ENCODE data around the gene MYH3.

MYH3 gene

DNA sequence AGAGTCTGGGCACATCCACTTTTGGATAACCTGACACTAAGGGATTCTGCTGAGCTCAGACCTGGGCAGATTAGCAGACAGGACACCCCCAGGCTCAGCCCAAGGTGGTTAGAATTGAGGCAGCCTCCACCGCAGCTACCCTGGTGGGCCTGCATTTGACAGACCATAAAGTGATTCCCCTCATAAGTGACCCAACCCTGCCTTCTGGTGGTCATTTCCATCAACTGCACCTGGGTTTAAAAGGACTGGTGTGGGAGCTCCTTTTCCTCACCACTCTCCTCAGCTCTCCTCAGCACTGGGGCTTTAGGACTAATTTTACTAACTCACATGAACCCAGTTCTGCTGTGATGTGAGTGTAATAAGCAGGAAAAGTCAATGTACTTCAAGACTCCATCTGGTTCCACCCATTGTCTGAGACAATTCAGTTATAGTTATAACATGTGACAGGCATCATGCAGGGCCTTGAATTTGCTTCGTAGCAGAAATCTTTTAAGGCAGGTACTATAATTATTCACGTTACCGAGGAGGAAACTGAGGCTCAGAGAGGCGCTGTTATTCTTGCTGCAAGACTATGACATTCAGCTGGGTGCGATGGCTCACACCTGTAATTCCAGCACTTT, 42.5 kb downstream of the MYH3 start:
- DNase-seq, result peak in 28 of 56 donors; percentile 1 to 50 (median 10)

DNA sequence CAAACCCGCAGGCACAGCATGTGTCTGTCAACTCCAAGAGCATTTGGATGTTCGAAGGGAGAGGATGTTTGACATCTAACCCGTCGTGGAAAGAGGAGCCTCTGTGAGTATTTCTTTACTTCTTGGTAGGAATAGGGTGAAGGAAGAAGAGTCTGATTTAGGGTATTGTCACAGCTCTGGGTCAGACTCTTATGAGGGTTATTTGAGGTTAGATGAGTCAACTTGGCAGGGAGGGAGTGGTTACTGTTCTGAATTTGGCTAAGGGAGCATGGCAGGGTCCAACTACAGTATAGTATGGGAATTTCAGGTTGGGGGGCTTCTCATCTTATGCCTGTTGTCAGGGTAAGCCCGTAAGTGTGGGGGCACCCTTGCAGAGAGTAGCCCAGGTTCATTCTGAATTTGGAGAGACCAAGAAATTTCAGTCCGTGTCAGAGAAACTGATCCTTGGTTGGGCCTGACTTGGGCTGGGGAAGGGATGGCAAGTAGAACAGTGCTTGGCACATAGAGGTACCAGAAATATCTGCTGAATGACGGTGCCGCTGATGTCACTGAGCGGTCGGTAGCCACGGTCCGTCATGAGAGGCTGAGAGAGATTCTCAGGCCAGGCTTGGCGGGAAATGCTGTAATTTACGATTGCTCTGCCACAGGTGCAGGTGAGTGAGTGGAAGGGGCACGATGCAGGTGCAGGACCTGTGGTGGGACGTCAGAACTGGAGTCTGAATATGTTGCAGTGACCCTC, 43.2 kb downstream of the MYH3 start:
- no peak for DNase-seq

DNA sequence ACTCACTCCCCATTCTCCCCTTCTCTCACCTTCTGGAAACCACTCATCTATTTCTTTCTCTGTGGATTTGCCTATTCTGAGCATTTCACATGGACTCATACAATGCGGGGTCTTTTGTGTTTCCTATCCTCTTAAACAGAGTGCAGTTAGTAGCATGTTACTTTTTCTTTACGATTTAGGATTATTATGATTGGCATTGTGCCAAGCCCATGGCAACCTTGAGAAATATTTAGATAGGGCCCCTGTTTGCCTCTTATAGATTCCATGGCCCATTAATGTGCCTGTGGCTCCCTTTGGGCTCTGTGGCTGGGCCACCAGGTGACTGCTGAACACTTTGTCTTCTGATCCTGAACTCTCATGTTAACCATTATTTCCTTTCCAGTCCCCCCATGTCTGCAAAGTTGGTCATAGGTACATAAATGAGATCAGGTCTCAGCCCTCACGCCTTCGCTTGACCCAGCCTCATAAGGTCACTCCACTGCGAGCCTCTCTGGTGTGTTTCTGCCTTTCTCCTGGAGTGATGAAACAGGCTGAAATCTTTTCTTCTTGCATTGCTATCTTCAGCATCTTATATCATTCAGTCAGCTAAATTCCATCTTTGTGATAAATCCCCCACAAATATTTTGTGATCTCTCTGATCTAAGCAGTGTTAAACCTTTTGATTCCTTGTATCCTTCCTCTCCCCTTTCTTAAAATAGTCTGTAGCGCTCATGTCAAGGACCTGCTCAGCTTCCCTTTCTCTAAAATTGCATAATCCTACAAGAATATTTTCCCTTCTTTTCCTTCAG, 44.0 kb downstream of the MYH3 start:
- DNase-seq, result no peak

DNA sequence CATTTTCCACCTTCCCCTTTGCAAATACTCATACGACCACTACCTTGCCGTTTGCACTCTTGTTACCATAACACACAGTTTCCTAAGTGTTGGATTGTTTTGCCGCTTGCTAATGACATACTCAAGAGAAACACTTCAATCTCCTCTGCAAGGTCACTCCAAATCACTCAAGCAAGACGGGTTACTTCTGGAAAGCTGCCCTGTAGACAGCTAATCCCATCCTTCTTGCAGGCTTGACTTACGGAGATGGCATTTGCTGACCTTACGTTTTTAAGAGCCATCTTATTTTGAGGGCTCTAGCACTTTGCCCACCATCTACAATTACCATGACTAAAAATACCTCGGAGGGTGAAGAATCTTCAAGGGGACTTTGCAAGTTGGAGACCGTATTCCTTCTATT, 46.2 kb downstream of the MYH3 start:
- DNase-seq, result no peak

DNA sequence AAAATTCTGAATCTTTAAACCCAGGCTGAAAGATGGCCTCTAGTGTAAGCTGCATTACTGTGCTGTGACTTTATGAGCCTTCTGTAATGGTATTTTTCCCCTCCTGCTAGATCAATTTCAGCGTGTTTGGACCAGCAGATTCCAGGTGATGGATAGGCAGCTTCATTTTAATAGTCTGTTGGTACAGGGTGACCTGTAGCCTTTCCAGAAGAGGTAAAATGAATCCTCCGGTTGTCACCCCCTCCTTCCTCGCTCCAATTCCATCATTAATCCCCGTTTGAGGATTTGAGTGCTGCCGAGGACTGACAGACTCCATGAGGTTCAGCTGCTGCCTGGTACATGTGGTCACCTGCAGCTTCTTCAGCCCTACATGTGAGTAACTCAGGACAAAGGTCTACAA, 48.9 kb downstream of the MYH3 start:
- no peak for DNase-seq

DNA sequence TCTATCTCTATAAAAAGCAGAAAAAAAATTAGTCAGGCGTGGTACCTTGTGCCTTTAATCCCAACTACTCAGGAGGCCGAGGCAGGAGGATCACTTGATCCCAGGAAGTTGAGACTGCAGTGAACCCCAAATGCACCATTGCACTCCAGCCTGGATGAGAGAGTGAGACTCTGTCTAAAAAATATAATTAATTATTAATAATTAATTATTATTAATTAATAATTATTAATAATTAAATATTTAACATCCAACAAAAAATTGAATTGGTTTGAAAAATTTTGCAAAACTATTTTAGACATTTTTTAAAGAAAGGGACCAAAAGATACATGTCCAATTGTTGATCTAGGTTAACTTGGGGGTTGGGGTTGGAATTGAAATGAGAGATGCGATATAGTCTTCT, 51.0 kb downstream of the MYH3 start:
- DNase-seq, result no peak

DNA sequence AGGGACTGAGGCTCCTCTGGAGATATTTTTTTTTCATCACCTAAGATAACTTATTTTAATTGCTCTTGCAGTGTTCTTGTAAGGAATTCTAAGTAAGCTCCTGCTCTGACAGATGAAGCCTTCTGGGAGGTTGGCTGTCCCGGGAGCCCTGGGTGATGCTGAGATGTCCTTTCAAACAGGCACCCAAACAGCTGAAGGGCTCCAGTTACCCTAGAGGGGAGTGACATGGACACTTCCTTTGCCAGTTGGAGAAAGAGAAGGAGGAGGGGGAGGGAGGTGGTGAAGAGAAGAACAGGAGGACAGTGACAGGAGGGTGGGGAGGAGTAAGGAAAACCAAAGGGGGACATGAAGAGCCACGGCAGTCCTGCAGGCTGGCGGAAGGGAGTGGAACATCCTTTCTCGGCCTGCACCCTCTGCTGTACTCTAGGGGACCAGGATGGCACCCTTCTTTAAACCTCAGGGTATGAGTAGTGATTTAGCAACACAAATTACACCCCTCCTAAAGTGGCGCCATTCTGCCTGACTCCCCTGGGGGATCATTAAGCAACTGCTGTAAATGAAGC, 51.8 kb downstream of the MYH3 start:
- DNase-seq, result no peak

DNA sequence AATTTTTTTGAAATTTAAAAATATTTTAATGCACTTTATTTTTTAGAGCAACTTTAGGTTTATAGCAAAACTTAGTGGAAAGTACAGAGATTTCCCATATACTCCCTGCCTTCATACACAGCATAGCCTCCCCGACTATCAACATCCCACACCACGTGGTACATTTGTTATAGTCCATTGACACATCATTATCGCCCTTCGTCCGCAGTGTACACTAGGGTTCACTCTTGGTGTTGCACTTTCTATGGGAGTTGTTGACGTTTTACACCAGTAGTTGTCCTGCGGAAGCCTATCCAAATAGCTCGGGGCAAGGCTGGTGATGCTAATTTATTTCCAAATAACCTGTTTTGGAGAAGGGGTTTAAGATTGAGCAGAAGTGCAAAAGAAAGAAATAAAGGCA, 52.6 kb downstream of the MYH3 start:
- DNase-seq, result no peak

DNA sequence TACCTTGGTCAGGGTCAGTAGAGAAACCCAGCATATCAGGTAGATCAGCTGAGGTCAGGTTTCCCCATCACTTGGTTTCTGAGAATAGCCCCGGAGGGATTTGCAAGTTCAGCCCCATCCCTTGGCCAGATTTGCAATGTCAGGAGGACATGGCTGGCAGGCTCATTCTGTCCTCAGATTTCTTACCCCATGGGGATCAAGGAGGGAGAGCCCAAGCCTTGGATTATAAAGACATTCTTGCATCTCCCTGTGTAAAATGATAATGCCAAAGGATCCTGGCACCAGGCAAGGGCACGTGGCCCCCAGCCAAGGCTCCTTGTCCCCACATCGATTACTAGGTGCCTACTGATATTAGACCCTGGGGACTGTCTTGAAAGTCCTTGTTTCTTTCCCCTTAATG, 53.2 kb downstream of the MYH3 start:
- DNase-seq, result no peak

DNA sequence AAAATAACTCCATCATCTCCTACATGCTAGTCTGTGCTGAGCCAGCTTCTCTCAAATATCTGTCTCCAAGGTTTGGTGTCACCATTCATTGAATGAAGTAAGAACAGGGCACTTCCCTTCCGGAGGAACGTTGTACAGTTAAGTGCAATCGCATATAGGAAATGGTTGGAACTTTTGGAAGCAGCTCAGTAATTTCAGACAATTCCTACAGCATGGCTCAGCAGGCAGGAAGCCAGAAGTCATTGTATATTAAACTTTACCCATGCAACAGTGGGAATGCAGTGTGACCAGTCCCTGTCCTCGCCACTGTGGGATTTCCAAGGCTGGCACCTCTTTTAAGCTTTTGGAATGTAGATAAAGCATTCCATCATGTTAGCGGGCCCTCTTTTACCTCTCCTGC, 56.5 kb downstream of the MYH3 start:
- DNase-seq, result no peak

DNA sequence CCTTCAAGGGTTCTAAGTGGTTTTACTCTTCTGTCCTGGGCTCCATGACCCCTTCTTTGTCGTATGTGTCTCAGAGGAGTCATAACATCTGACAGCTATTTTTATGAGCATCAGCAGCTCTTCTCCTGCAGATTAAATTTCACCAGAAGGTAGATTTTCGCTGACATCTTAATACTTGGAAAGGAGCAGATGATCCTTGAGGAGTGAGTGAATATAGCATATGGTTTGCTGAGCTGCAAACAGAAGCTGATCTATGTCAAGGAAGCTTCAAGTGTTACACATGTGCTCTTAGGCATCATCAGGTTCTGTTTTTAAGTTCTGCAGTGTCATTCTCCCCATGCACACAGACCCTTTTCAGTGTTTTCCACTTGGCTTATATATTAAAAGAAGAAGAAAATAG, 58.5 kb downstream of the MYH3 start:
- no peak for DNase-seq

DNA sequence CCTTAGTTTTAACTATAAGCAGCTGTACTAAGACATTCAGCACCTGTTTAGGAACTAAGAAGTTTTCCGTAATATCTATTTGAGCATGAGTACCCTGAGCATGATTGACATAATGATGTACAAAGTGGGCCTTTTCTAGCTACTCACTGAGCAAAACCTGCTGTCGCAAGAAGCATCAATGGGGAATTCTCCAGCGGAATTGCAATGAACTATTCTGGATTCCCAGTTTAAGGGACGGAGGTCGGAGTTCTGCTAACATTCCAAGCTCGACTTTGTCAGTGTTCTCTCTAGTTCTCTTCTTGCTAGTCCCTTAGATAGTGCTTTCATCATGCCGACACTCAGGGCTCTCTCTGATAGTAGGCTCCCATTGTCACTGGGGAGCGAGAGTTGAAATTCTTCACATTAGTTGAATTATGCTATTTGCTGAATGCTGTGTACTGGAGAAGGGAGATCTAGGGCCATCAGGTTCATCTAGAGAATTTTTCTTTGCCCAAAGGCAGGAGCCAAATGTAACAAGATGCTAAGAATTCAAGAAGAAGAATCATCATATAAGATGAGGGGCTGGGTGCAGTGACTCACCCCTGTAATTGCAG, 67.5 kb downstream of the MYH3 start:
- no peak for DNase-seq

DNA sequence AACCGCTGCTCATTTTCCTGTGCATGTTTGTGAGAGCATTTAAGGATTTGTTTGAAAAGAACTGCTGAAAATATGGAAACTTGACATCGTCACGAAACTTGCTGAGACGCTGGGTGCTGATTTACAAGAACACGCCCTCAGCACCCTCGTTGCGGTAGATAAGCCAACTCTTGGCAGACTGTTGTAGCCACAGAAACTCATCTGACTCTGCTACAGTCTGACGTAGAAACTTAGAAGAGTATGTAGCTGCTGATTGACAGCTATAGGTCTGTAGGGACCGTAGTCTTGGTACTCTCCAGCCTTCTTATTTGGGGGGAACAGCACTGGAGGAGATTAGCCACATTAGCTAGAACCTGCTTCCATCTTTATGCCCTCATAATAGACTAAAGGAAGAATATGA, 71.6 kb downstream of the MYH3 start:
- no peak for DNase-seq

DNA sequence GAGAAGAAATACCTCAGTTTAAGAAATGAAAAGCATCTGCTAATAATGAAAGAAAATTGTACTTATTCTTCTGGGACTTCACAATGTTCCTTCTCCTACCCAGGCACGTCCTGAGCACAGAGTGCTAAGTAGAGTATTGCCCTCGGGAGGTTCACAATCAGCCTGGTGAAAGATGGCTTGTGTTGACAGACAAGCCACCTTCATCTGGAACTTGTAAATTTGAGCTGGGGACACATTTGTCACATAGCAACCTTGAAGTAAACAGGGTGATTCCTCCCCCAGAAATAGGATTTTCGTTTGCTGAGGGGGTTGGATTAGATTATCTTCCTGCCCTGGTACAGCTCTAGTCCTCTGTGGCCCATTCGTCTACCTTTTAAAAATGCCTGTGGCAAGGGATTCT, 73.3 kb downstream of the MYH3 start:
- DNase-seq, result no peak

DNA sequence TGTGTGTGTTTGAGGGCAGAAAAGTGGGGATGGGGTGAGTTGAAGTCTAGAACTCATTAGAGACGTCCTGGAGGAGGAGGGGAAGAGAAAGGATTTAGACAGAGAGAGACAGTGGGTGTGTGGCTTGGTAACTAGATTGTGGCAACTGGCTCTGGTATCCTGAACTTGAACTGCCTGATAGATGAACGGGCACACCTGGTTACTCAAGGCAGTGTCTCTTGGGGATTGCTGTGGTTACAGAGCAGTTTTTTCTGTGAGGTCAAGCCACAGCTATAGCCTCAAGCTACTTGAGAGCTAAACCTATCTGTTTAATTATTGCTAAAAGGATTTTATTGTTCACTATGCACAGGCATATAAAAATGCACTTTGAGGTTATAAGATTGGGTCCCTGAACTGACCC, 77.8 kb downstream of the MYH3 start:
- no peak for DNase-seq
